ENCODE results near the gene SERPINI1.

- TF ChIP-seq CTCF (IDR thresholded peaks at IDR 0.05): no peak
- TF ChIP-seq POLR2A (IDR thresholded peaks at IDR 0.05): no peak
These were observed 84.8 kb downstream of the SERPINI1 start for GRCh38 chr3:167820102-167820865.
